Peyer's patch (tissue), 4 donors: ENCODE measurements around the gene TP73.

Experiments
- POLR2A ChIP-seq, 2 donors: fragments of 450-650 bp; IDR thresholded peaks; one replicate each; pipeline ENCODE4 v1.5.1; 2017; ENCODE audit warnings: antibody characterized with exemption in 2 of 2, mild to moderate bottlenecking in 2 of 2, moderate library complexity in 2 of 2
- TF ChIP-seq, protein P1 (sequence below), 6 experiments: fragments of 450-650 bp in 4 of 6; fragments of 200-600 bp in 2 of 6; sonication (generic) in 1 of 6; IDR thresholded peaks; one replicate each; pipeline ENCODE4 v1.5.1; 2017 to 2019; ENCODE audit warnings: antibody characterized with exemption in 6 of 6, mild to moderate bottlenecking in 3 of 6, moderate library complexity in 1 of 6

GRCh38 chr1:3624200-3625136 lies 27.8 kb upstream of the TP73 start, which contains the start of gene TPRG1L:
- TF ChIP-seq, protein P1, sequence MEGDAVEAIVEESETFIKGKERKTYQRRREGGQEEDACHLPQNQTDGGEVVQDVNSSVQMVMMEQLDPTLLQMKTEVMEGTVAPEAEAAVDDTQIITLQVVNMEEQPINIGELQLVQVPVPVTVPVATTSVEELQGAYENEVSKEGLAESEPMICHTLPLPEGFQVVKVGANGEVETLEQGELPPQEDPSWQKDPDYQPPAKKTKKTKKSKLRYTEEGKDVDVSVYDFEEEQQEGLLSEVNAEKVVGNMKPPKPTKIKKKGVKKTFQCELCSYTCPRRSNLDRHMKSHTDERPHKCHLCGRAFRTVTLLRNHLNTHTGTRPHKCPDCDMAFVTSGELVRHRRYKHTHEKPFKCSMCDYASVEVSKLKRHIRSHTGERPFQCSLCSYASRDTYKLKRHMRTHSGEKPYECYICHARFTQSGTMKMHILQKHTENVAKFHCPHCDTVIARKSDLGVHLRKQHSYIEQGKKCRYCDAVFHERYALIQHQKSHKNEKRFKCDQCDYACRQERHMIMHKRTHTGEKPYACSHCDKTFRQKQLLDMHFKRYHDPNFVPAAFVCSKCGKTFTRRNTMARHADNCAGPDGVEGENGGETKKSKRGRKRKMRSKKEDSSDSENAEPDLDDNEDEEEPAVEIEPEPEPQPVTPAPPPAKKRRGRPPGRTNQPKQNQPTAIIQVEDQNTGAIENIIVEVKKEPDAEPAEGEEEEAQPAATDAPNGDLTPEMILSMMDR (IDR thresholded peaks at IDR 0.05): no peak
- peak; percentile 42 to 61 for TF ChIP-seq POLR2A (IDR thresholded peaks at IDR 0.05)
